BLaER1 (cell line): ENCODE results near the gene PCBP3.

Experiments
- H3K27ac ChIP-seq: shearing (Covaris generic); formaldehyde crosslinking; 2 replicates; pipeline ENCODE4 v1.8.1; 2022
- H3K27me3 ChIP-seq: shearing (Covaris generic); formaldehyde crosslinking; 2 replicates; pipeline ENCODE4 v1.8.1; 2022
- H3K36me3 ChIP-seq: shearing (Covaris generic); formaldehyde crosslinking; 2 replicates; pipeline ENCODE4 v1.8.1; 2022
- H3K4me1 ChIP-seq: shearing (Covaris generic); formaldehyde crosslinking; 2 replicates; pipeline ENCODE4 v1.8.1; 2022
- H3K4me2 ChIP-seq: shearing (Covaris generic); formaldehyde crosslinking; 2 replicates; pipeline ENCODE4 v1.8.1; 2022
- H3K4me3 ChIP-seq: shearing (Covaris generic); formaldehyde crosslinking; 2 replicates; pipeline ENCODE4 v1.8.1; 2022
- H3K9ac ChIP-seq: shearing (Covaris generic); formaldehyde crosslinking; 2 replicates; pipeline ENCODE4 v1.8.1; 2022
- H3K9me3 ChIP-seq: shearing (Covaris generic); formaldehyde crosslinking; 2 replicates; pipeline ENCODE4 v1.8.1; 2022
- H4K20me1 ChIP-seq: shearing (Covaris generic); formaldehyde crosslinking; 2 replicates; pipeline ENCODE4 v1.8.1; 2022
- Cebpa-rat ChIP-seq: shearing (Covaris generic); IDR thresholded peaks from 2 replicates; pipeline ENCODE4 v1.8.1; 2022

The PCBP3 gene

GRCh38 chr21:45852886-45853400 is 209.4 kb downstream of the PCBP3 start:
- peaks cover 7% of the 10 kb centered on the region; the same call in 1 of the 2 replicates for H4K20me1 ChIP-seq
- peaks cover 9% of the 10 kb centered on the region; the same call in 1 of the 2 replicates for H3K9me3 ChIP-seq
- no peak overlapping the region for H3K9ac ChIP-seq
- no peaks in the 10 kb centered on the region for H3K27me3 ChIP-seq
- H3K36me3 ChIP-seq = peaks cover 73% of the 10 kb centered on the region
- no peak overlapping the region for H3K4me3 ChIP-seq
- TF ChIP-seq Cebpa-rat = no peak
- H3K4me1 ChIP-seq = peaks cover 3% of the 10 kb centered on the region
- no peak overlapping the region for H3K4me2 ChIP-seq
- no peak overlapping the region for H3K27ac ChIP-seq

- TF ChIP-seq Cebpa-rat = no peak
- no peaks in the 10 kb centered on the region for H4K20me1 ChIP-seq
Observed at GRCh38 chr21:45853703-45854342, 210.3 kb downstream of the PCBP3 start.

GRCh38 chr21:45854690-45855247 is 211.2 kb downstream of the PCBP3 start:
- Histone ChIP-seq H3K27ac (no peak overlapping the region), H3K4me2 (no peak overlapping the region), H3K4me3 (no peak overlapping the region), H3K27me3 (no peaks in the 10 kb centered on the region), H3K9ac (peak overlapping the region; percentile 41; the same call in 1 of the 2 replicates), H4K20me1 (no peaks in the 10 kb centered on the region), H3K9me3 (peaks cover 20% of the 10 kb centered on the region), H3K4me1 (peaks cover 18% of the 10 kb centered on the region), H3K36me3 (peaks cover 89% of the 10 kb centered on the region)
- TF ChIP-seq Cebpa-rat = no peak

More at GRCh38 chr21:45853703-45854342, 210.3 kb downstream of the PCBP3 start:
- H3K4me2 ChIP-seq = no peak overlapping the region
- H3K4me3 ChIP-seq = no peak overlapping the region
- no peak overlapping the region for H3K27ac ChIP-seq
- H3K4me1 ChIP-seq = peaks cover 9% of the 10 kb centered on the region
- peaks cover 18% of the 10 kb centered on the region for H3K9me3 ChIP-seq
- no peak overlapping the region for H3K9ac ChIP-seq
- peaks cover 82% of the 10 kb centered on the region for H3K36me3 ChIP-seq
- no peaks in the 10 kb centered on the region for H3K27me3 ChIP-seq

GRCh38 chr21:45855248-45855811 is 211.8 kb downstream of the PCBP3 start:
- H3K36me3 ChIP-seq = peaks cover 86% of the 10 kb centered on the region
- no peak overlapping the region for H3K9ac ChIP-seq
- H3K27me3 ChIP-seq = no peaks in the 10 kb centered on the region
- H3K27ac ChIP-seq = no peak overlapping the region
- peaks cover 20% of the 10 kb centered on the region for H3K9me3 ChIP-seq
- no peak overlapping the region for H3K4me3 ChIP-seq
- H4K20me1 ChIP-seq = no peaks in the 10 kb centered on the region
- H3K4me1 ChIP-seq = peaks cover 24% of the 10 kb centered on the region
- no peak overlapping the region for H3K4me2 ChIP-seq
- no peak for TF ChIP-seq Cebpa-rat

- no peak for TF ChIP-seq Cebpa-rat
- peaks cover 20% of the 10 kb centered on the region for H3K9me3 ChIP-seq
- H3K36me3 ChIP-seq = peaks cover 85% of the 10 kb centered on the region
- no peak overlapping the region for H3K4me3 ChIP-seq
- no peaks in the 10 kb centered on the region for H4K20me1 ChIP-seq
- peaks cover 25% of the 10 kb centered on the region for H3K4me1 ChIP-seq
- H3K27ac ChIP-seq = no peak overlapping the region
- no peak overlapping the region for H3K4me2 ChIP-seq
- H3K27me3 ChIP-seq = no peaks in the 10 kb centered on the region
- H3K9ac ChIP-seq = no peak overlapping the region
Observed at GRCh38 chr21:45856442-45856841, 212.9 kb downstream of the PCBP3 start.

- no peak overlapping the region for H3K4me2 ChIP-seq
- no peak overlapping the region for H3K4me3 ChIP-seq
Observed at GRCh38 chr21:45856906-45857305, 213.4 kb downstream of the PCBP3 start.

GRCh38 chr21:45857761-45858160 is 214.2 kb downstream of the PCBP3 start:
- Histone ChIP-seq H3K4me2 (peak overlapping the region; percentile 61; the same call in 1 of the 2 replicates), H3K36me3 (peaks cover 72% of the 10 kb centered on the region), H3K9me3 (peaks cover 14% of the 10 kb centered on the region), H3K27me3 (no peaks in the 10 kb centered on the region), H3K27ac (no peak overlapping the region), H3K4me1 (peaks cover 30% of the 10 kb centered on the region), H3K9ac (no peak overlapping the region), H3K4me3 (no peak overlapping the region), H4K20me1 (no peaks in the 10 kb centered on the region)
- no peak for TF ChIP-seq Cebpa-rat

More at GRCh38 chr21:45856906-45857305, 213.4 kb downstream of the PCBP3 start:
- Histone ChIP-seq H3K27ac (no peak overlapping the region), H4K20me1 (no peaks in the 10 kb centered on the region), H3K9me3 (peaks cover 20% of the 10 kb centered on the region), H3K9ac (no peak overlapping the region), H3K4me1 (peaks cover 25% of the 10 kb centered on the region), H3K27me3 (no peaks in the 10 kb centered on the region), H3K36me3 (peaks cover 81% of the 10 kb centered on the region)
- no peak for TF ChIP-seq Cebpa-rat

- TF ChIP-seq Cebpa-rat = no peak
- H3K4me3 ChIP-seq = no peak overlapping the region
- no peak overlapping the region for H3K27ac ChIP-seq
- H3K27me3 ChIP-seq = no peaks in the 10 kb centered on the region
- H3K36me3 ChIP-seq = peaks cover 68% of the 10 kb centered on the region
- H4K20me1 ChIP-seq = no peaks in the 10 kb centered on the region
- H3K9me3 ChIP-seq = peaks cover 14% of the 10 kb centered on the region
- no peak overlapping the region for H3K9ac ChIP-seq
- peaks cover 32% of the 10 kb centered on the region for H3K4me1 ChIP-seq
- H3K4me2 ChIP-seq = peak overlapping the region; percentile 61
Observed at GRCh38 chr21:45858180-45858579, 214.7 kb downstream of the PCBP3 start.

GRCh38 chr21:45859041-45859761 is 215.7 kb downstream of the PCBP3 start:
- H3K36me3 ChIP-seq = peaks cover 59% of the 10 kb centered on the region
- H3K27me3 ChIP-seq = no peaks in the 10 kb centered on the region

More at GRCh38 chr21:45859041-45859761, 215.7 kb downstream of the PCBP3 start:
- 0 out of 2 replicates have a peak overlapping the region, but pooled peaks have one; percentile 38 for H3K9ac ChIP-seq
- peak overlapping the region; percentile 61 for H3K4me2 ChIP-seq
- no peak overlapping the region for H3K4me3 ChIP-seq
- H3K27ac ChIP-seq = peak overlapping the region; percentile 49
- peaks cover 32% of the 10 kb centered on the region for H3K4me1 ChIP-seq
- H4K20me1 ChIP-seq = no peaks in the 10 kb centered on the region
- no peak for TF ChIP-seq Cebpa-rat
- peaks cover 14% of the 10 kb centered on the region for H3K9me3 ChIP-seq
